Stimulated activated CD8-positive, alpha-beta memory T cell treated with anti-CD3 and anti-CD28 coated beads, Interleukin-2, amount 100 ng/mL, for 1 hour (primary cell): ENCODE results near the gene SETSIP.
"Not testable (repeated sequence)": the region's sequence is repeated elsewhere in the genome, so short reads cannot be mapped to it uniquely, and the experiment has no call there.

Experiments used
- DNase-seq, 2 donors: peaks; one replicate each; pipeline ENCODE4 v3.0.0-alpha.2; 2020; ENCODE audit warnings: low read depth in 2 of 2

The SETSIP gene, protein sequence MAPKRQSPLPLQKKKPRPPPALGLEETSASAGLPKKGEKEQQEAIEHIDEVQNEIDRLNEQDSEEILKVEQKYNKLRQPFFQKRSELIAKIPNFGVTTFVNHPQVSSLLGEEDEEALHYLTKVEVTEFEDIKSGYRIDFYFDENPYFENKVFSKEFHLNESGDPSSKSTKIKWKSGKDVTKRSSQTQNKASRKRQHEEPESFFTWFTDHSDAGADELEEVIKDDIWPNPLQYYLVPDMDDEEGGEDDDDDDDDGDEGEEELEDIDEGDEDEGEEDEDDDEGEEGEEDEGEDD

DNA sequence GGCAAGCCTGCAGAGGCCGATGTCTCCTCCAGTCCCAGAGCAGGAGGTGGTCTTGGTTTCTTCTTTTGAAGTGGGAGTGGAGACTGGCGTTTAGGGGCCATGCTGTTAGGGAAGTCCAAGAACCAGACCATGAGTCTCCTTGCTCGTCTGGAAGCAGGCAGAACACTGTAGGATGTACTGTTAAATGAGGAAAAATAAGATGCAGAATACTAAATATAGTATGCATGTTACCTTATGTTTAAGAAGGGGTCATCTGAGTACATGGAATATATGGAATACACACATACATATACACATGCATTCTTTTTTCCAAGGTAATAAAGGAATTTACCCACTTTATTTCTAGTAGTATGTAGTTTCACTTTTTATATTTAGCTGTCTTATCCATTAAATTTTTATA is at the start of gene SETSIP:
Gene SETSIP, minus strand, starts transcription at position 101 of the 400 bp plus-strand sequence. Its CDS starts 0 bp downstream, at position 101.
- DNase-seq, result no peak

DNA sequence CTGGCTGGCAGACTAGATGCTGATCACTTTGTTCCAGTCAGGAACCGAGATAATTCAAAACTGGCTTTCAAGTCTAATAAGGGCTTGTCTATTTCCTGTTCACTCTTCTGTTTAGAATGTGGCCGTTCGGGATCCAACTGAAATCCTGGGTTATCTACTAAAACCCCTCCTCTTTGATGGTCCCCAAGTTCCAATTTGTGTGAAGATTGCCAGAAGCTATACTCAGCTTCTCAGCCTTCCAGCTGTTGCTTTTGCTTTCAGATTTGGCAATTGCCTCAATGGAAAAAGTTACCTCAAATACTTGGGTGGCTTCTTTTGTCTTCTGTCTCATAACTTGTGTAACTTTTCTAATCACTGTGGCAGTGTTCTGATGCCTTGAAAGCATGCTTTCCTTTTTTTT is 48.7 kb upstream of the SETSIP start:
- DNase-seq, result no peak

DNA sequence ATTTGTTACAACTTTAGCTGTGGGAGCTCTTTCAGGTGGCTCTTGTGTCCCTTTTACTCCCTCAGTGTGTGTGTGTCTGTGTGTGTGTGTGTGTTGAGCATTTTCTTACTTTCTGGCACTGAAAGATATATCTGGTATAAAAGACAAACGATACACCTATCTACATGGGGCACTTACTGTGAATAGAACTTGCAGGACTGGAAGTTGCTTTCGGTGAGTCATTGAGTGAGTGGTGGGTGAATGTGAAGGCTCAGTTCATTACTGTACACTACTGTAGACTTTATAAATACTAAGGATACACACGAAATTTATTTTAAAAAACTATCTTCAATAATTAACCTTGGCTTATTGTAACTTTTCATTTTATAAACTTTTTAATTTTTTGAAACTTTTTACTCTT is 43.6 kb upstream of the SETSIP start:
- DNase-seq, result no peak

- DNase-seq, result no peak
These were observed 42.3 kb upstream of the SETSIP start for GRCh38 chr1:92117526-92117925.

DNA sequence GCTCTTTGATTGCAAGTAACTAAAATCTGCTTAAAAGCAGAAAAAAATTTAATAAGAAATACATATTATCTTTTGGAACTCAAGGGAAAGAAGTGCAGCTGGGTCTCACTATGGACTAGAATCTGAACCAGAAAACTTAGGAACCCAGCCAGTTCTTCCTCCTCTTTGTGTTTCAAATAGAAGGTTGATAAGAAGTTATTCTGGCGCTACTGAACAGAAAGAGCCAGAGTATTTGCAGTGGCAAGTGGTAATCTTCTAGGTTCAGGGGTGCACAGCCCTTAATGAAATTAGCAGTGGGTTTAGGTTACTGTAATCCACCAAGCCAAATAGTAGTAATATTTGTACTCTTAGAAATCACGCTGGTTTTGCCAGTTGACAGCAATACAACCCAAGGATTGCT is 33.4 kb upstream of the SETSIP start:
- DNase-seq, result no peak

DNA sequence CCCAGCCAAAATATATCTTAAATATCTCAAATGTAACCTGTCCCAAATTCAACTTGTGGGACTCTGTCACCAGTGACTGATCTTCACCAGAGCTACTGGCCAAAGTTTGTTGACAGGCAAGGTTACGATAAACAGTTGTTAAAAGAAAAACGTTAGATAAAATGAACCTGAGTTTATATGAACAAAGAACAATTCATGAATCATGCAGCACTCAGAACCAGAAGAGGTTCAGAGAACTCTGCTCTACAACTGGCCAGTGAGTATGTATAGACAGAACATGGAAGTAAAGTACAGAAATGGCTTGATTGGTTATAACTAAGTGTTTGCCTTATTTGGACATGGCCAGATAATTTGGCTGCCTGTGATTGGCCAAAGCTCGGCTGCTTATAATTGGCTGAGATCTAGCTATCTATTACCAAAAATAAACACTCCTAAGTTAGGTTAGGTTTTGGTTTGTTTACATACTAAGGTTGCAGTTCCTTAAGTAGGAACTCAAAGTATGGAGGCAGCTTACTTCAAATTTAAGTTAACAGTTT is 30.4 kb upstream of the SETSIP start:
- no peak for DNase-seq

DNA sequence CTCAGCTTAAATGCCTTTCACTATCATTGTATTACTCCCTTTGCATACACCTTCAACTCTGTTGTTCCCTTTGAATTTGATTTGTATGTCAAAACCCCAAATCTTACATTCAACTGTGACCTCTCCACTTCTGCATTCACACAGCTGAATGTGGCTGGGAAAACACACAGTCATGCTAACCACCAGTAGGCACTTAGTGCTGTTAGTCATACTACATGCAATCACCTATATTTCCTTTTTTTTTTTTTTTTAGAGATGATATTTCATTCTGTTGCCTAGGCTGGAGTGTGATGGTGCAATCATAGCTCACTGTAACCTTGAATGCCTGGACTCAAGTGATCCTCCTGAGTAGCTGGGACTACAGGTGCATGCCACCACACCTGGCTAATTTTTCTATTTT is 21.1 kb upstream of the SETSIP start:
- DNase-seq, result no peak

GRCh38 chr1:92095874-92096273 is 20.7 kb upstream of the SETSIP start:
- DNase-seq, result no peak

DNA sequence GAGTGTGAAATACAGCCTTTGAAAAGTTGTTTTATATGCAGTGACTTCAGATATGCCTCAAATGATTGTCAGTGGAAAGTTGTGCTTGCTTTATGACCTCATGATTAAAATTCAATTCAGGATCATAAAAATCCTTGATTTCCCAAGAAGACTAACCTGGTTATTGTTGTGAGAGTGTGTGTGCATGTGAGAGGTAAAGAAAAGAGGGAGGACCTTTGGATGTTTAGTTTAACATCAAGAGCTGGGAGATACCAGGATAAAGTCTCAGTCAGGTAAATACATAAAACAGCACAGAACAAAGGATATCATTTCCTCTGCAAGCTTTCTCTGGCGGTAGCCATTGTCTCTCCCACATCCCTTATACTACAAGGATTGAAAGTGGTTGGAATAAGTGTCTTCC is 19.4 kb upstream of the SETSIP start:
- no peak for DNase-seq

DNA sequence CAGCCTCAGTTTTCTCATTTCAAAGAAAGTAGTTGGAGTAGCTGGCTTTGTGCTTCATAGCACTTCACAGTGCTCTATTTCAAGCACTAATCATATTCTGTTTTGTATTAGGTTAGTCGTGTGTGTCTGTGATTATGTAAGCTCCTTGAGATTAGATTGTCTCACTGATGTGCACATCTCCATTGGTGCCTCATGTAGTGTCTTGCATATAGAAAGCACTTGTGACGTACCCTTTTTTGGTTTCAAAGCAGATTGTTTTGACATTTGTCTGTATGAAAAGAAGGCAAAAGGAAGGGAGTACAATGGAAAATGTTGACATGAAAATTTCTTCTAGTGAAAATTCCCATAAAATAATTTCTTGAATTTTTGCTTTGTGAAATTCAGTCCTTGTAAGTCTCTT is 18.9 kb upstream of the SETSIP start:
- DNase-seq, result no peak

- DNase-seq, result no peak
These were observed 16.4 kb upstream of the SETSIP start for GRCh38 chr1:92091625-92092024.

DNA sequence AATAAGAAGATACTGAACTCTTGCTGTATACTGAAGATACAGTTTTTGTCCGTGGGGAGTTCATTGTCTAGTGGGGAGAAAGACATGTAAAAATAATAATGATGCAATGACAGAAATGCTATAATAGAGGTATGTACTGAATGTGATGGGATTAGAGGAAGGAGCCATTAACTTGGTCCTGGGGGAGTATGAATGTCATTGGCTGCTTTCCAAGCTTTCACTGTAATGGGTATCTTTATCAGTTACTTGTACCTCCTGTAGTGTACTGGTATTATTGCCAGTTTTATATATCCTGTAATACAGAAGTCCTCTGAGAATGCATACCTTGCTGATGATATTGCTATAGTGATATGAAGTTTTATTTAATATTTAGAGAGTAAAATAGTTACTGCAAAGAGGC is 12.3 kb upstream of the SETSIP start:
- no peak for DNase-seq

GRCh38 chr1:92085727-92086126 is 10.5 kb upstream of the SETSIP start:
- DNase-seq, result no peak

- DNase-seq, result no peak
These were observed 9.4 kb upstream of the SETSIP start for GRCh38 chr1:92084651-92085050.

GRCh38 chr1:92081031-92081430 is 5.8 kb upstream of the SETSIP start:
- no peak for DNase-seq

DNA sequence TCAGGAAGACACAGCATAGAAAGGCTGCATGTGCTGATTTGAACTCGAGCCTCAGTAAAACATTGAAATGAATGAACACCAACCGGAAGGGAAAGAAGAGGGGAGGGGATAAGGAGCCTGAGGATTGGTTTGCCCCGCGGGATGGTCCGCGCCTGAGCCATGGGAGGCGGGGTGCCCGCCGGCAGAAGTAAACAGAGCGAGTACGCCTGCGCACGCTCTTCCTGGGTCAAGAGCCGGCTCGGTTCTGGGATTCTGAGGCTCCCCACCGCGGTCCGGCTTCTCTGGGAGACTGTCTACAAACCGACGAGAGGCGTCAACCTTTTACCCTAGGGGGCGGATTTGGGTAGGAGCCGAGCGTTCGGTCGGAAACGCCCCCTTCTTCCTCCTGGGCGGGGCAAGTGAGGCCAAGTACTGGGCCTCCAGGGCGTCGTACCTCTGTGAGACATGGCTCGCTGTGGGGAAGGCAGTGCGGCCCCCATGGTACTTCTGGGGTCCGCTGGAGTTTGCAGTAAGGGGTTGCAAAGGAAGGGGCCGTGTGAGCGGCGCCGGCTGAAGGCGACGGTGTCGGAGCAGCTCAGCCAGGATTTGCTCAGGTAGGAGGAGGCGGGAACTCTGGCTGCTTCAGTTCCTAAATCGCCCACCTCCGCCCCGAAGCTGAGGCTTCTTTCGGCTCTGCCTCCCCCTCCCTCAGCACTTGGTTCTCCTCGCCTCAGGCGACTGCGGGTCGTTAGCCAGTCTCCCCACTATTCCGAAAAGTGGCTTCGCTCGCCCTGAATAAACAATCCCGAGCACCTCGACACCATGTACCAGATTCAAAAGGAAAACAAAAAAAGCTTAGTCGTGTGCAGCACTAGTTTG is 5.1 kb upstream of the SETSIP start, which contains the start of gene BTBD8:
Gene BTBD8, plus strand, starts transcription at position 218 of the 858 bp plus-strand sequence. Its CDS starts 227 bp downstream, at position 445.
- DNase-seq, result peak; percentile 72 to 75

- no peak for DNase-seq
These were observed 4.2 kb upstream of the SETSIP start for GRCh38 chr1:92079441-92079840.

DNA sequence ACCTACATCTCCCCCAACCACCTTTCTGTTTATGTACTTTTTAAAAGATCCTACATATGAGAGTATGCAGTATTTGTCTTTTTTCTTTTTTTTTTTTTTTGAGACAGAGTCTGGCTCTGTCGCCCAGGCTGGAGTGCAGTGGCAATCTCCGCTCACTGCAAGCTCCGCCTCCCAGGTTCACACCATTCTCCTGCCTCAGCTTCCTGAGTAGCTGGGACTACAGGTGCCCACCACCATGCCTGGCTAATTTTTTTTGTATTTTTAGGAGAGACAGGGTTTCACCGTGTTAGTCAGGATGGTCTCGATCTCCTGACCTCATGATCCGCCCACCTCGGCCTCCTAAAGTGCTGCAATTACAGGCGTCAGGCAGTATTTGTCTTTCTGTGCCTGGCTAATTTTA is 2.9 kb upstream of the SETSIP start:
- not testable (repeated sequence) for DNase-seq

GRCh38 chr1:92076363-92076762 is 1.2 kb upstream of the SETSIP start:
- no peak for DNase-seq

GRCh38 chr1:92074446-92074845 is 765 bp downstream of the SETSIP start:
- DNase-seq, result not testable (repeated sequence)

DNA sequence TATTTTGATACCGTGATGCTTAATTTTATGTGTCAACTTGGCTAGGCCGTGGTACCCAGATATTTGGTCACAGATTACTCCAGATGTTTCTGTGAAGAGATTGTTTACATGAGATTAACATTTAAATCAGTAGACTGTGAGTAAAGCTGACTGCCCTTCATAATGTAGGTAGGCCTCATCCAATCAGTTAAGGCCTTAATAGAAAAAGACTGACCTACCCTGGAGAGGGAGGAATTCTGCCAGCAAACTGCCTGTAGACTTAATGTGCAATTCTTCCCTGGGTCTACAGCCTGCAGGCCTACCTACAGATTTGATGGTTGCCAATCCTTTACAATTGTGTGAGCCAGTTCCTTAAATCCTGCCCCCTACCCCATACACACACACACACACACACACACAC is 4.3 kb downstream of the SETSIP start:
- DNase-seq, result no peak

GRCh38 chr1:92066321-92066720 is 8.9 kb downstream of the SETSIP start:
- no peak for DNase-seq

GRCh38 chr1:92065042-92065441 is 10.2 kb downstream of the SETSIP start:
- DNase-seq, result no peak
